DND-41 (cell line): ENCODE measurements around the gene NELFA.

ENCODE experiments used
- CTCF ChIP-seq: IDR thresholded peaks from 2 replicates; pipeline ENCODE4 v1.5.1; 2012; ENCODE audit warnings: borderline replicate concordance, low read length, moderate library complexity, mild to moderate bottlenecking; ENCODE audit not compliant: poor library complexity, severe bottlenecking; ENCODE audit errors: extremely low read depth
- EZH2 ChIP-seq: IDR thresholded peaks from 3 replicates; pipeline ENCODE4 v1.6.1; 2012; ENCODE audit warnings: borderline replicate concordance, low read depth, mild to moderate bottlenecking, moderate library complexity, low read length, inconsistent platforms; ENCODE audit not compliant: severe bottlenecking

- TF ChIP-seq CTCF (no peak), EZH2 (no peak)
These were observed 26.4 kb downstream of the NELFA start for GRCh38 chr4:1982124-1983052.
